ENCODE measurements around the gene PFDN2.
A peak's percentile ranks its signal among the peaks of the same experiment; 100 is the strongest.

Gene PFDN2

GRCh38 chr1:161099090-161099802 lies 18.6 kb downstream of the PFDN2 start:
- DNase-seq: no peak

- peak; percentile 42 to 46 for DNase-seq
These were observed 19.4 kb downstream of the PFDN2 start, which contains the start of gene KLHDC9 for GRCh38 chr1:161098210-161099068. Gene KLHDC9, plus strand, starts transcription at chr1:161098361. Its CDS starts 175 bp downstream, at chr1:161098536.

GRCh38 chr1:161096530-161096929 lies 21.3 kb downstream of the PFDN2 start:
- no peak for DNase-seq

GRCh38 chr1:161096015-161096414 lies 21.8 kb downstream of the PFDN2 start:
- DNase-seq: no peak

- DNase-seq: no peak
These were observed 22.6 kb downstream of the PFDN2 start for GRCh38 chr1:161095230-161095629.

- DNase-seq: no peak
These were observed 23.4 kb downstream of the PFDN2 start for GRCh38 chr1:161094481-161094880.

- DNase-seq: peak; percentile 43 to 80
These were observed 25.2 kb downstream of the PFDN2 start for GRCh38 chr1:161092621-161093028.

- no peak for DNase-seq
These were observed 25.9 kb downstream of the PFDN2 start for GRCh38 chr1:161091796-161092507.

- DNase-seq: no peak
These were observed 26.7 kb downstream of the PFDN2 start for GRCh38 chr1:161091093-161091492.

- DNase-seq: no peak
These were observed 27.2 kb downstream of the PFDN2 start for GRCh38 chr1:161090617-161091016.

- no peak for DNase-seq
These were observed 27.9 kb downstream of the PFDN2 start for GRCh38 chr1:161089938-161090337.

GRCh38 chr1:161089251-161089924 lies 28.4 kb downstream of the PFDN2 start, which contains the start of gene NECTIN4:
Gene NECTIN4, minus strand, starts transcription at chr1:161089558. Its CDS starts 262 bp downstream, at chr1:161089296.
- no peak for DNase-seq

- no peak for DNase-seq
These were observed 29.2 kb downstream of the PFDN2 start for GRCh38 chr1:161088587-161089110.

- DNase-seq: no peak
These were observed 31.4 kb downstream of the PFDN2 start for GRCh38 chr1:161086457-161086856.

GRCh38 chr1:161085165-161085564 lies 32.7 kb downstream of the PFDN2 start:
- no peak for DNase-seq

GRCh38 chr1:161084597-161084988 lies 33.2 kb downstream of the PFDN2 start:
- no peak for DNase-seq

GRCh38 chr1:161083748-161084596 lies 33.9 kb downstream of the PFDN2 start:
- no peak for DNase-seq

GRCh38 chr1:161082996-161083747 lies 34.7 kb downstream of the PFDN2 start:
- DNase-seq: no peak

- no peak for DNase-seq
These were observed 35.4 kb downstream of the PFDN2 start for GRCh38 chr1:161082483-161082882.

- no peak for DNase-seq
These were observed 36.3 kb downstream of the PFDN2 start for GRCh38 chr1:161081519-161081918.

Data from stimulated activated CD4-positive, alpha-beta T cell treated with anti-CD3 and anti-CD28 coated beads, Interleukin-4, amount 100 ng/mL, for 4 hours (primary cell).